K562 (cell line): ENCODE data around the gene WWTR1. TPM values are rescaled to one million over a fixed set of nuclear protein-coding genes. Genes with fewer than 3 reads are reported as not detected.

Source experiments
- ARHGAP35 ChIP-seq: fragments of 450-650 bp; IDR thresholded peaks from 2 replicates; pipeline ENCODE4 v1.6.1; 2018; ENCODE audit not compliant: partially characterized antibody
- ARNT ChIP-seq, 2 experiments: fragments of 450-650 bp; IDR thresholded peaks; 2 replicates each; pipeline ENCODE4 v1.6.1; 2016; ENCODE audit warnings: mild to moderate bottlenecking in 1 of 2
- CREM ChIP-seq: IDR thresholded peaks from 2 replicates; pipeline ENCODE4 v1.6.1; 2014; ENCODE audit warnings: antibody characterized with exemption, low read depth
- DPF2 ChIP-seq: fragments of 450-650 bp; IDR thresholded peaks from 2 replicates; pipeline ENCODE4 v1.6.1; 2016
- HDAC1 ChIP-seq, 2 experiments: fragments of 450-650 bp; IDR thresholded peaks; 2 replicates each; pipeline ENCODE4 v1.6.1; 2016 to 2017; ENCODE audit warnings: inconsistent platforms in 1 of 2, mild to moderate bottlenecking in 1 of 2, moderate library complexity in 1 of 2
- HEY1 ChIP-seq: fragments of 250-450 bp; sonication (Bioruptor Pico); IDR thresholded peaks from 2 replicates; pipeline ENCODE4 v1.5.0; 2020; ENCODE audit warnings: mild to moderate bottlenecking, moderate library complexity, borderline replicate concordance
- HNRNPL ChIP-seq: fragments of 200-400 bp; formaldehyde crosslinking; IDR thresholded peaks from 2 replicates; pipeline ENCODE4 v1.6.1; 2017; ENCODE audit warnings: low read depth, mild to moderate bottlenecking, low read length
- MAFF ChIP-seq: IDR thresholded peaks from 2 replicates; pipeline ENCODE4 v1.6.1; 2012; ENCODE audit warnings: low read length, improper control_type of control experiment
- MAFK ChIP-seq: IDR thresholded peaks from 2 replicates; pipeline ENCODE4 v1.6.1; 2011; ENCODE audit warnings: low read length, improper control_type of control experiment
- MBD2 ChIP-seq: sonication (generic); IDR thresholded peaks from 2 replicates; pipeline ENCODE4 v1.6.1; 2016; ENCODE audit warnings: low read depth, borderline replicate concordance
- MEIS2 ChIP-seq: fragments of 450-650 bp; IDR thresholded peaks from 2 replicates; pipeline ENCODE4 v1.6.1; 2014; ENCODE audit warnings: mild to moderate bottlenecking; ENCODE audit not compliant: partially characterized antibody
- MTA1 ChIP-seq: fragments of 450-650 bp; IDR thresholded peaks from 2 replicates; pipeline ENCODE4 v1.6.1; 2017; ENCODE audit warnings: borderline replicate concordance
- RUNX1 ChIP-seq: sonication (generic); IDR thresholded peaks from 2 replicates; pipeline ENCODE4 v1.6.1; 2016; ENCODE audit warnings: antibody characterized with exemption, low read depth
- TAF9B ChIP-seq: fragments of 450-650 bp; IDR thresholded peaks from 2 replicates; pipeline ENCODE4 v1.6.1; 2018; ENCODE audit warnings: mild to moderate bottlenecking; ENCODE audit not compliant: partially characterized antibody
- TAL1 ChIP-seq: fragments of 450-650 bp; IDR thresholded peaks from 2 replicates; pipeline ENCODE4 v1.6.1; 2016; ENCODE audit warnings: mild to moderate bottlenecking
- TARDBP ChIP-seq: fragments of 450-650 bp; IDR thresholded peaks from 2 replicates; pipeline ENCODE4 v1.6.1; 2016
- TCF3 ChIP-seq: sonication (generic); formaldehyde crosslinking; IDR thresholded peaks from 2 replicates; pipeline ENCODE4 v1.4.0; 2020; ENCODE audit warnings: mild to moderate bottlenecking, missing genetic modification reagents
- WHSC1 ChIP-seq: IDR thresholded peaks from one replicate; pipeline ENCODE4 v1.6.1; 2012; ENCODE audit warnings: low read length, control low read depth, inconsistent platforms
- ZFPM2 ChIP-seq: fragments of 250-450 bp; sonication (Bioruptor Pico); IDR thresholded peaks from 2 replicates; pipeline ENCODE4 v1.5.1; 2022; ENCODE audit warnings: mild to moderate bottlenecking
- polyA plus RNA-seq, 8 experiments: library from polyadenylated mRNA; depleted of rRNA in 4 of 8; stranded (reverse) in 5 of 8; unstranded in 3 of 8; fragments of >200 nt; fragmentation: Nextera tagmentation in 2 of 8; fragmentation: Illumina TruSeq in 1 of 8; extraction: Ambion mirVana in 2 of 8; extraction: Trizol in 1 of 8; gene quantifications; 2 replicates each; pipeline versions ENCODE4 v1.2.1 to v1.2.3, GENCODE V29; 2011 to 2014; ENCODE audit warnings: inconsistent platforms in 1 of 8, missing spikeins in 1 of 8
- total RNA-seq, 7 experiments: library from RNA; depleted of rRNA in 6 of 7; stranded (reverse); fragments of >200 nt in 6 of 7; fragmentation: Illumina TruSeq in 2 of 7; extraction: Trizol in 2 of 7; gene quantifications; 2 replicates each; pipeline versions ENCODE4 v1.2.1 to v1.2.3, GENCODE V29; 2011 to 2021; ENCODE audit warnings: low replicate concordance in 1 of 7
- TF ChIP-seq, protein P1 (sequence below): fragments of 450-650 bp; IDR thresholded peaks from 2 replicates; pipeline ENCODE4 v1.6.1; 2017; ENCODE audit warnings: antibody characterized with exemption, mild to moderate bottlenecking
- TF ChIP-seq, protein P2 (sequence below), 2 experiments: fragments of 450-650 bp; conservative IDR thresholded peaks; 2 replicates each; pipeline ENCODE4 v1.6.1; 2017; ENCODE audit warnings: mild to moderate bottlenecking in 2 of 2, moderate library complexity in 2 of 2
- TF ChIP-seq, protein P3 (sequence below): IDR thresholded peaks from 2 replicates; pipeline ENCODE4 v1.6.1; 2012; ENCODE audit warnings: low read depth, low read length, improper control_type of control experiment, borderline replicate concordance
- TF ChIP-seq, protein P4 (sequence below): fragments of 450-650 bp; IDR thresholded peaks from 2 replicates; pipeline ENCODE4 v1.6.1; 2016; ENCODE audit warnings: low read depth, mild to moderate bottlenecking, moderate library complexity

The WWTR1 gene
- total and polyA plus RNA-seq, 9 of the 15 experiments (the other 6 are each of a cell fraction or from before 2014, with no cell fraction given), result 0.04 to 1.5 (median 0.60) TPM

DNA sequence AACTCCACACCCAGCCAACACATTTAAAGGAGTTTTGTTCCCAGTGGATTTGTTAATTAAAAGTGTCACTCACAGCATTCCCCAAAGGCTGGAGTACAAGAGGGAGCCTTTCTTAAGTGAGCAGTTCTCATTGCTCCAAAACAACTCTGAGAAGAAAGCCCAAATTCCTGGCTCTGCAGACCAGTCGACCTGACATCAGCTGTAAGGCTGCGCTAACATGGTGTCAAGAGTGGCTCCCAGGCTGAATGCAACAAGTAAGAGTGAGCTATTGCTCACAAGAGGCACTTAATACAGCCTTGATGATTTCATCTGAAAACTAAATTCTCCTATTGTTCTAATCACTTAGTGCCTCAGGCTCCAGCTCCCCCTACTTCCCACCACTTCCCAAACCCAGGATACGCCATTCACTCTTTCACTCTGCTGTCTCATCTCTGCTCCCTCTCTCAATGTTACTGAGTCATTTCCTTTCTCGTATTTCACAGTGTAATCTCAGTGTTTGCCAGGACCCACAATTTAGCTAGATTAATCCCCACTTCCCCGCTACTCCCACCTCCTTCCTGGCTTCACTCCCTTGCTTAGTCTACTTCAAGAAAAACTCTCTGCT lies 81.8 kb downstream of the WWTR1 start (continued):
- TF ChIP-seq, protein P1, sequence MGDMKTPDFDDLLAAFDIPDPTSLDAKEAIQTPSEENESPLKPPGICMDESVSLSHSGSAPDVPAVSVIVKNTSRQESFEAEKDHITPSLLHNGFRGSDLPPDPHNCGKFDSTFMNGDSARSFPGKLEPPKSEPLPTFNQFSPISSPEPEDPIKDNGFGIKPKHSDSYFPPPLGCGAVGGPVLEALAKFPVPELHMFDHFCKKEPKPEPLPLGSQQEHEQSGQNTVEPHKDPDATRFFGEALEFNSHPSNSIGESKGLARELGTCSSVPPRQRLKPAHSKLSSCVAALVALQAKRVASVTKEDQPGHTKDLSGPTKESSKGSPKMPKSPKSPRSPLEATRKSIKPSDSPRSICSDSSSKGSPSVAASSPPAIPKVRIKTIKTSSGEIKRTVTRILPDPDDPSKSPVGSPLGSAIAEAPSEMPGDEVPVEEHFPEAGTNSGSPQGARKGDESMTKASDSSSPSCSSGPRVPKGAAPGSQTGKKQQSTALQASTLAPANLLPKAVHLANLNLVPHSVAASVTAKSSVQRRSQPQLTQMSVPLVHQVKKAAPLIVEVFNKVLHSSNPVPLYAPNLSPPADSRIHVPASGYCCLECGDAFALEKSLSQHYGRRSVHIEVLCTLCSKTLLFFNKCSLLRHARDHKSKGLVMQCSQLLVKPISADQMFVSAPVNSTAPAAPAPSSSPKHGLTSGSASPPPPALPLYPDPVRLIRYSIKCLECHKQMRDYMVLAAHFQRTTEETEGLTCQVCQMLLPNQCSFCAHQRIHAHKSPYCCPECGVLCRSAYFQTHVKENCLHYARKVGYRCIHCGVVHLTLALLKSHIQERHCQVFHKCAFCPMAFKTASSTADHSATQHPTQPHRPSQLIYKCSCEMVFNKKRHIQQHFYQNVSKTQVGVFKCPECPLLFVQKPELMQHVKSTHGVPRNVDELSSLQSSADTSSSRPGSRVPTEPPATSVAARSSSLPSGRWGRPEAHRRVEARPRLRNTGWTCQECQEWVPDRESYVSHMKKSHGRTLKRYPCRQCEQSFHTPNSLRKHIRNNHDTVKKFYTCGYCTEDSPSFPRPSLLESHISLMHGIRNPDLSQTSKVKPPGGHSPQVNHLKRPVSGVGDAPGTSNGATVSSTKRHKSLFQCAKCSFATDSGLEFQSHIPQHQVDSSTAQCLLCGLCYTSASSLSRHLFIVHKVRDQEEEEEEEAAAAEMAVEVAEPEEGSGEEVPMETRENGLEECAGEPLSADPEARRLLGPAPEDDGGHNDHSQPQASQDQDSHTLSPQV, result peak; percentile 81
- TF ChIP-seq ZFPM2 (CRISPR knock-in tag) (no peak), MBD2 (peak; percentile 31; the same call in 1 of the 2 replicates), WHSC1 (no peak), HDAC1 (IDR thresholded peaks at IDR 0.05) (peak in 1 of 2 experiments; percentile 84; a peak in 2 of 4 replicates), TCF3 (CRISPR knock-in tag) (peak; percentile 50; the same call in 1 of the 2 replicates), HNRNPL (no peak), HEY1 (CRISPR knock-in tag) (no peak), TAL1 (peak; percentile 28; the same call in 1 of the 2 replicates), RUNX1 (no peak), MEIS2 (peak; percentile 47), ARHGAP35 (no peak), TAF9B (peak; percentile 43), MAFK (peak; percentile 66; the same call in 1 of the 2 replicates), MTA1 (peak; percentile 30; the same call in 1 of the 2 replicates), TARDBP (no peak), MAFF (peak; percentile 59; the same call in 1 of the 2 replicates), CREM (peak; percentile 49; the same call in 1 of the 2 replicates), DPF2 (peak; percentile 96), ARNT (IDR thresholded peaks at IDR 0.05) (0 out of 4 replicates have a peak, but pooled peaks of 1 of the 2 experiments have one; percentile 25)
- TF ChIP-seq, protein P2, sequence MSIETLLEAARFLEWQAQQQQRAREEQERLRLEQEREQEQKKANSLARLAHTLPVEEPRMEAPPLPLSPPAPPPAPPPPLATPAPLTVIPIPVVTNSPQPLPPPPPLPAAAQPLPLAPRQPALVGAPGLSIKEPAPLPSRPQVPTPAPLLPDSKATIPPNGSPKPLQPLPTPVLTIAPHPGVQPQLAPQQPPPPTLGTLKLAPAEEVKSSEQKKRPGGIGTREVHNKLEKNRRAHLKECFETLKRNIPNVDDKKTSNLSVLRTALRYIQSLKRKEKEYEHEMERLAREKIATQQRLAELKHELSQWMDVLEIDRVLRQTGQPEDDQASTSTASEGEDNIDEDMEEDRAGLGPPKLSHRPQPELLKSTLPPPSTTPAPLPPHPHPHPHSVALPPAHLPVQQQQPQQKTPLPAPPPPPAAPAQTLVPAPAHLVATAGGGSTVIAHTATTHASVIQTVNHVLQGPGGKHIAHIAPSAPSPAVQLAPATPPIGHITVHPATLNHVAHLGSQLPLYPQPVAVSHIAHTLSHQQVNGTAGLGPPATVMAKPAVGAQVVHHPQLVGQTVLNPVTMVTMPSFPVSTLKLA (conservative IDR thresholded peaks at IDR 0.05), result 0 out of 4 replicates have a peak, but pooled peaks of 1 of the 2 experiments have one; percentile 25
- TF ChIP-seq, protein P3, sequence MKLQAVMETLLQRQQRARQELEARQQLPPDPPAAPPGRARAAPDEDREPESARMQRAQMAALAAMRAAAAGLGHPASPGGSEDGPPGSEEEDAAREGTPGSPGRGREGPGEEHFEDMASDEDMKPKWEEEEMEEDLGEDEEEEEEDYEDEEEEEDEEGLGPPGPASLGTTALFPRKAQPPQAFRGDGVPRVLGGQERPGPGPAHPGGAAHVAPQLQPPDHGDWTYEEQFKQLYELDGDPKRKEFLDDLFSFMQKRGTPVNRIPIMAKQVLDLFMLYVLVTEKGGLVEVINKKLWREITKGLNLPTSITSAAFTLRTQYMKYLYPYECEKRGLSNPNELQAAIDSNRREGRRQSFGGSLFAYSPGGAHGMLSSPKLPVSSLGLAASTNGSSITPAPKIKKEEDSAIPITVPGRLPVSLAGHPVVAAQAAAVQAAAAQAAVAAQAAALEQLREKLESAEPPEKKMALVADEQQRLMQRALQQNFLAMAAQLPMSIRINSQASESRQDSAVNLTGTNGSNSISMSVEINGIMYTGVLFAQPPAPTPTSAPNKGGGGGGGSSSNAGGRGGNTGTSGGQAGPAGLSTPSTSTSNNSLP, result peak; percentile 71; the same call in 1 of the 2 replicates
- TF ChIP-seq, protein P4, sequence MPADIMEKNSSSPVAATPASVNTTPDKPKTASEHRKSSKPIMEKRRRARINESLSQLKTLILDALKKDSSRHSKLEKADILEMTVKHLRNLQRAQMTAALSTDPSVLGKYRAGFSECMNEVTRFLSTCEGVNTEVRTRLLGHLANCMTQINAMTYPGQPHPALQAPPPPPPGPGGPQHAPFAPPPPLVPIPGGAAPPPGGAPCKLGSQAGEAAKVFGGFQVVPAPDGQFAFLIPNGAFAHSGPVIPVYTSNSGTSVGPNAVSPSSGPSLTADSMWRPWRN, result no peak
